IMR-90 (cell line): ENCODE measurements around the gene BUD23. TPM values are rescaled to one million over a fixed set of nuclear protein-coding genes. Genes with fewer than 3 reads are reported as not detected.

Experiments used
- ATAC-seq: fragments of 200-7000 bp; cut with Tn5 transposase; 2 replicates; pipeline ENCODE4 v1.9.1; 2020; ENCODE audit warnings: low read depth, mild to moderate bottlenecking, moderate library complexity
- BruUV-seq: library from RNA; stranded (reverse); fragments of 400-500 nt; replicated peaks from 2 replicates; lab custom pipeline; 2021; lab: Mats Ljungman, UMichigan
- CTCF ChIA-PET: fragments of 300-600 bp; formaldehyde crosslinking; extraction: SDS; loops from one replicate; lab custom pipeline; 2021; ENCODE audit warnings: antibody characterized with exemption; lab: Yijun Ruan, JAX
- POLR2A ChIA-PET: fragments of 300-600 bp; sonication (Branson Sonifier 250); formaldehyde crosslinking; loops from one replicate; lab custom pipeline; 2022; ENCODE audit warnings: antibody characterized with exemption; ENCODE audit not compliant: unreplicated experiment; lab: Charles Lee
- DNase-seq: peaks from one replicate; pipeline ENCODE4 v3.0.0; 2013
- H2AFZ ChIP-seq: replicated peaks from 2 replicates; pipeline ENCODE3; 2013; ENCODE audit warnings: low read length, mild to moderate bottlenecking; ENCODE audit not compliant: poor library complexity
- H2AK5ac ChIP-seq: 2 replicates; pipeline ENCODE4 v1.6.1; 2013; ENCODE audit warnings: low read depth, low read length, inconsistent platforms
- H2AK9ac ChIP-seq: replicated peaks from 2 replicates; pipeline ENCODE3; 2013; ENCODE audit warnings: mild to moderate bottlenecking, low read depth, low read length, moderate library complexity; ENCODE audit not compliant: poor library complexity
- H2BK120ac ChIP-seq: 2 replicates; pipeline ENCODE4 v1.6.1; 2013; ENCODE audit warnings: low read depth, low read length, inconsistent platforms
- H2BK15ac ChIP-seq: 3 replicates; pipeline ENCODE4 v1.6.1; 2013; ENCODE audit warnings: low read depth, low read length, inconsistent platforms
- H2BK20ac ChIP-seq: 2 replicates; pipeline ENCODE4 v1.6.1; 2013; ENCODE audit warnings: low read depth, mild to moderate bottlenecking, inconsistent platforms, low read length, moderate library complexity
- H2BK5ac ChIP-seq: 2 replicates; pipeline ENCODE4 v1.6.1; 2013; ENCODE audit warnings: mild to moderate bottlenecking, low read depth, low read length, inconsistent platforms; ENCODE audit not compliant: poor library complexity, severe bottlenecking
- H3K14ac ChIP-seq: replicated peaks from 2 replicates; pipeline ENCODE4 v1.6.1; 2013; ENCODE audit warnings: low read depth, low read length, inconsistent platforms
- H3K18ac ChIP-seq: 2 replicates; pipeline ENCODE4 v1.6.1; 2013; ENCODE audit warnings: low read depth, low read length, control low read depth
- H3K23ac ChIP-seq: 2 replicates; pipeline ENCODE4 v1.6.1; 2013; ENCODE audit warnings: low read depth, low read length, inconsistent platforms
- H3K27ac ChIP-seq: 2 replicates; pipeline ENCODE4 v1.5.1; 2013; ENCODE audit warnings: mild to moderate bottlenecking, control low read depth, low read length; ENCODE audit not compliant: insufficient read depth
- H3K27me3 ChIP-seq: 2 replicates; pipeline ENCODE4 v1.6.1; 2013; ENCODE audit warnings: low read length; ENCODE audit not compliant: control insufficient read depth, insufficient read depth
- H3K36me3 ChIP-seq: 2 replicates; pipeline ENCODE4 v1.6.1; 2013; ENCODE audit warnings: low read length, mixed read lengths; ENCODE audit not compliant: control insufficient read depth, insufficient read depth
- H3K4ac ChIP-seq: 2 replicates; pipeline ENCODE4 v1.6.1; 2013; ENCODE audit warnings: low read depth, low read length, inconsistent platforms
- H3K4me1 ChIP-seq: 2 replicates; pipeline ENCODE4 v1.6.1; 2013; ENCODE audit warnings: low read length, mixed read lengths; ENCODE audit not compliant: control insufficient read depth, insufficient read depth
- H3K4me2 ChIP-seq: 2 replicates; pipeline ENCODE4 v1.6.1; 2013; ENCODE audit warnings: low read depth, mild to moderate bottlenecking, control low read depth, low read length, moderate library complexity
- H3K4me3 ChIP-seq: 2 replicates; pipeline ENCODE4 v1.5.1; 2013; ENCODE audit warnings: low read depth, mild to moderate bottlenecking, control low read depth, low read length, moderate library complexity; ENCODE audit not compliant: insufficient read depth
- H3K56ac ChIP-seq: 2 replicates; pipeline ENCODE4 v1.6.1; 2013; ENCODE audit warnings: low read length, inconsistent platforms; ENCODE audit not compliant: insufficient read depth; ENCODE audit errors: extremely low read depth
- H3K79me1 ChIP-seq, 2 experiments: 2 replicates each; pipeline ENCODE4 v1.6.1; 2013; ENCODE audit warnings: low read length in 2 of 2, inconsistent platforms in 1 of 2, low read depth in 1 of 2
- H3K9ac ChIP-seq: 2 replicates; pipeline ENCODE4 v1.6.1; 2013; ENCODE audit warnings: low read depth, low read length, control low read depth
- H3K9me1 ChIP-seq: 2 replicates; pipeline ENCODE4 v1.6.1; 2013; ENCODE audit warnings: low read length, inconsistent platforms; ENCODE audit not compliant: insufficient read depth
- H3K9me3 ChIP-seq: 2 replicates; pipeline ENCODE4 v1.6.1; 2013; ENCODE audit warnings: low read length; ENCODE audit not compliant: control insufficient read depth, insufficient read depth
- H4K20me1 ChIP-seq: 2 replicates; pipeline ENCODE4 v1.6.1; 2013; ENCODE audit warnings: low read length, inconsistent platforms; ENCODE audit not compliant: insufficient read depth
- H4K5ac ChIP-seq: 2 replicates; pipeline ENCODE4 v1.6.1; 2013; ENCODE audit warnings: mild to moderate bottlenecking, low read depth, low read length, control low read depth
- H4K8ac ChIP-seq, 2 experiments: 2 replicates each; pipeline ENCODE4 v1.6.1; 2013; ENCODE audit warnings: low read depth in 2 of 2, low read length in 2 of 2, control low read depth in 1 of 2, inconsistent platforms in 1 of 2
- H4K91ac ChIP-seq: 2 replicates; pipeline ENCODE4 v1.6.1; 2013; ENCODE audit warnings: low read depth, low read length, inconsistent platforms; ENCODE audit not compliant: insufficient read depth
- MAFK ChIP-seq: IDR thresholded peaks from 2 replicates; pipeline ENCODE4 v1.6.1; 2012; ENCODE audit warnings: low read depth, low read length, improper control_type of control experiment
- NFE2L2 ChIP-seq: fragments of 150-350 bp; IDR thresholded peaks from 2 replicates; pipeline ENCODE4 v1.6.1; 2016; ENCODE audit warnings: low read depth, mild to moderate bottlenecking, low read length
- RAD21 ChIP-seq: IDR thresholded peaks from 2 replicates; pipeline ENCODE4 v1.6.1; 2012; ENCODE audit warnings: low read length, improper control_type of control experiment
- RFX5 ChIP-seq: IDR thresholded peaks from 2 replicates; pipeline ENCODE4 v1.8.0; 2012; ENCODE audit warnings: low read depth, mild to moderate bottlenecking, low read length, moderate library complexity
- WGBS, 2 experiments: methylation state at CpG; one replicate each; pipeline versions ENCODE4 v1.1.5 to v1.1.7; 2013; ENCODE audit warnings: missing lambda C conversion rate in 2 of 2; ENCODE audit not compliant: insufficient read length in 1 of 2; ENCODE audit errors: extremely low coverage in 2 of 2; 5-methylcytosine and 5-hydroxymethylcytosine counted together
- dilution Hi-C: fragments of 300-500 bp; cut with HindIII; formaldehyde crosslinking; loops from one replicate; pipeline ENCODE4 v1.14.3; 2018; ENCODE audit warnings: low sequenced_read_pairs; ENCODE audit not compliant: unreplicated experiment
- in situ Hi-C: fragments of 300-500 bp; cut with MboI; formaldehyde crosslinking; loops from 3 replicates; pipeline ENCODE4 v1.14.3; 2019; ENCODE audit warnings: low sequenced_read_pairs, inconsistent platforms, mixed read lengths
- intact Hi-C: fragments of 100-400 bp; cut with micrococcal nuclease; formaldehyde crosslinking; loops from 2 replicates; pipeline ENCODE4 v1.10.0; 2022
- polyA plus RNA-seq, 3 experiments: library from polyadenylated mRNA; depleted of rRNA; stranded (reverse); fragments of >200 nt; gene quantifications; 2 replicates each; pipeline ENCODE4 v1.2.3, GENCODE V29; 2012; ENCODE audit warnings: low replicate concordance in 1 of 3
- total RNA-seq: library from RNA; depleted of rRNA; stranded (reverse); fragments of >200 nt; gene quantifications from 2 replicates; pipeline ENCODE4 v1.2.3, GENCODE V29; 2012

BUD23 gene
- total and polyA plus RNA-seq, 2 of the 4 experiments (the other 2 are of a cell fraction), result 35.7 to 65.2 TPM

- no peak overlapping the region for H3K18ac ChIP-seq
- H4K91ac ChIP-seq, result no peak overlapping the region
- no peak overlapping the region for H3K4me3 ChIP-seq
- no peak overlapping the region for H2BK5ac ChIP-seq
- no CpG with 5 or more reads among the region's 6 CpGs for WGBS, 2 experiments
- in situ Hi-C loops (no loop called here), dilution Hi-C loops (no loop called here), intact Hi-C loops (no loop called here)
- H4K8ac ChIP-seq, result no peak overlapping the region
- H3K27ac ChIP-seq, result no peak overlapping the region
- H2AK9ac ChIP-seq, result no peak overlapping the region
- H3K27me3 ChIP-seq, result no peaks in the 10 kb centered on the region
- H3K9ac ChIP-seq, result no peak overlapping the region
- CTCF ChIA-PET, result interaction anchor here (0.8 kb wide), 1 partner anchor 116 kb away, joined by 3 read pairs; no protein-coding TSS in a partner anchor
- H4K5ac ChIP-seq, result no peak overlapping the region
- no peaks in the 10 kb centered on the region for H3K9me3 ChIP-seq
- no peak overlapping the region for H3K14ac ChIP-seq
- TF ChIP-seq RFX5, result no peak
- no peak for TF ChIP-seq NFE2L2
- TF ChIP-seq RAD21, result no peak
- TF ChIP-seq MAFK, result no peak
- no peak overlapping the region for H2BK120ac ChIP-seq
- H3K9me1 ChIP-seq, result peaks cover under 1% of the 10 kb centered on the region; the same call in 1 of the 2 replicates
- no peak overlapping the region for H2BK20ac ChIP-seq
- peaks cover 9% of the 10 kb centered on the region for H4K20me1 ChIP-seq
- no peak overlapping the region for H2AFZ ChIP-seq
- no peak overlapping the region for H3K23ac ChIP-seq
- no peak overlapping the region for H3K56ac ChIP-seq
- DNase-seq, result no peak
- no peak overlapping the region for H3K4me2 ChIP-seq
- no peak for ATAC-seq
- POLR2A ChIA-PET, result no interaction called here
- no peak overlapping the region for H2AK5ac ChIP-seq
- H3K4ac ChIP-seq, result no peak overlapping the region
- H2BK15ac ChIP-seq, result no peak overlapping the region
- no peaks in the 10 kb centered on the region for H3K36me3 ChIP-seq
- peaks cover 0 to 10% of the 10 kb centered on the region in 2 experiments; a peak in 2 of 4 replicates for H3K79me1 ChIP-seq
- BruUV-seq, result no TSS peak
- H3K4me1 ChIP-seq, result peaks cover 6% of the 10 kb centered on the region
Observed at GRCh38 chr7:73722785-73723184, 39.4 kb downstream of the BUD23 start.
